Measurements from ENCODE around the gene HHLA2.

HHLA2 gene

DNA sequence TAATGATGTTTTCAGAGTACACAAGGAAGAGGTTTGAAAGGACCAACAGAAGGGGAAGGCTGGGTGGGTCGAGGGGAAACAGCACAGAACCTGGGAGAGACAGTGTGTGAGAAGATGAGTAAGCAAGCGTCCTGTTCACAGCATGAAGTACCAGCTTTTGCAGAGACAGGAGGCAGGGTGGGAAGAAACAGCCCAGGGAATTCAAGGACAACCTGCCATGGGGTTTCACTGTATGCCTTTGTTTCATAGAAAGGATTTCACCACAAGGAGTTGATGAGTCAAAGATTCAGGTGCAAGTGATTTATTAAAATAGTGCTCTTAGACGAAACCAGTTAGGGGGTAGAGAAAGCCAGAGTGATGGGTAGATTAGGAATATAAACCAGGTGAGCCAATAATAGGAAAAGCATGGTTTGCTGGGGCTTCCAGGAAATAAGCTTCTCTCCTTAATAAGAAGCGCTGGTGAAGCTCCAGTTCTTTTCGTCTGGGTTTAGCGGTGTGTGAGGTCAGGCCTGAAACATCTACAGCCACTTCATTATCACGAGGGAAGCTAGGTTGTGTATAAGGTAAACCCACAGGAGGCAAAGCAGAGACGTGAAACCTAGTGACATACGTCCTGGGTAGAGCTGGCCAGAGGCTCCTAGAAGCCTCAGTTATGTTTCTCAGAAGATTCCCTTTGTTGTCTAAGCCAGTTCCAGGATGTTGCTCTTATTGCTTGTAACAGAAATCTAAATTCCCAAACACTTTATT, 3.9 kb downstream of the HHLA2 start:
- no peak for DNase-seq (ENCODE audit: low read depth)

DNA sequence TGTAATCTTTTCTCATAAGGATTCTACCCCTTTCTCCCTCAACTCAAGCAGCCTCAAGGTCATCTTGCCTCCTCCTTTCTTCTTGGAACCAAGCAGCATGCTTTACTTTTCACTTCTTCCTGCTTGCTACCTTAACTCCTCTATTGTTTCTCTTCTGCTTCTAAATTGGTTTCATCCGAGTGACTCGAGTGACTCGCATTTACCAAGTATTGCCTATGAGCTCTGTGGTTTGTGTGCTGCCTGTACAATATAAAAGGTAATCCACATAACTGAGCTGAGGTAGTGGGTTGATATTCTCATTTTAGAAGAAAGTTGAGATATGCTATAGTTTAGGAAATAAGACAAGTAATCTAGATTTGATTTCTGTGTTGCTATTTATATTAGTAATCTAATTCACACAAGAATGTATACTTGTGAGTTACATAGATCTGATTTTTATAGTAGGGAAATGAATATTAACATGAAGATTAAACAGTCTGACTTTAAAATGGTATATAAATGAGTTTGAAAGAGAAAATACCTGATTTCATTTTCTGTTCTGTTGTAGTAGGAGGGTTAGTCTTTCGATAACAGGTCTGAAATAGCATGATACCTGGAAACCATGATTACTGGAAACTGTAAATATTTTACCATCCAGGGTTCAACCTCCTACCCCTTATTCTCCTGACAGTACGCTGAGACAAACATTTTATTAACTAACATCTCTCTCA, 5.5 kb downstream of the HHLA2 start:
- no peak for DNase-seq (ENCODE audit: low read depth)

DNA sequence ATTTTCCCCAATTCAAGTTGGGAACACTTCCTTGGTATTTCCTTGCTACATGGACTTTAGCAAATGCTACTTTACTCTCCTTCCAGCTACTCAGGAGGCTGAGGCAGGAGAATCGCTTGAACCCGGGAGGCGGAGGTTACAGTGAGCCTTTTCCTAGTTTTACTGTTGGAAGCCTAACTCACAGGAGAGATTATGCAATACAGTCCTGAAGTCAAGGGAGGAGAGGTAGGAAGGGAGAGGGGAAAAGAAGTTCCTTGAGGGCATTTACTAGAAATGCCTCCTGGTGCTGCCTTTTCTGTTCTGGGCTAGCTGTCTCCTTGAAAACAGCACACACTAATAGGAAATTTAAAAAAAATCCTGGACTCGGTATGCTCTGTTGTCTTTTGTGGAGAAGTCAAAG, 6.2 kb downstream of the HHLA2 start:
- no peak for DNase-seq (ENCODE audit: low read depth)

DNA sequence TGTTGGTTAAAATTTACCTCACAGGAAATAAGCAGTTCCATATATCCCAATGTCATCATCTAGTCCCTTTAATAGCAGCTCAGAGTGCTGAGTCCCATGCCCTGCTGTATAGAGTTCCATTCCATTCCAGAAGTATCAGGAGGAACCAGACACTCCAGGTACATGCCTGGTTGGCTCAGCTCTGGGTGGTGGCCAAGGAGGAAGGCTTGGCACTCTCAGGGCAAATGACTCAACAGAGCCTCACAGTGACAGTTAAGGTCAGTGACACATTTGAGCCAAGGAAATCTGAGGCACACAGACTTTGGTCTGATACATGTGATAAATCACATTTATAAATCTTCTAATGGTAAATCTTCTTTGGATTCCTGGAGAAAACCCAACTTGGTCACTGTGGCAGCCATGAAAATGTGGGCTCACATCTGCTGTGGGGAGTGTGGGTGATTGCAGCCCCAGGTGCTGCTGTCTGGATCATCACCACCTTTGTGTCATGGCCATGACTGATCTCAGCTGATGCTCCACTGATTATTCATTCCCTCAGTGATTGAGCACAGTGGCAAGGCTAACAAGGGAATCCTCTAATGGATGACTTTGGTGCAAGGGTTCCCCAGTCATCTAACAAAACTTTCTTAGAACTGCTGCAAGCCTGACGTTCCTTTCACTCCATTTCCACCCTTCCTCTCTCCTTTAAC, 9.3 kb downstream of the HHLA2 start:
- no peak for DNase-seq (ENCODE audit: low read depth)

DNA sequence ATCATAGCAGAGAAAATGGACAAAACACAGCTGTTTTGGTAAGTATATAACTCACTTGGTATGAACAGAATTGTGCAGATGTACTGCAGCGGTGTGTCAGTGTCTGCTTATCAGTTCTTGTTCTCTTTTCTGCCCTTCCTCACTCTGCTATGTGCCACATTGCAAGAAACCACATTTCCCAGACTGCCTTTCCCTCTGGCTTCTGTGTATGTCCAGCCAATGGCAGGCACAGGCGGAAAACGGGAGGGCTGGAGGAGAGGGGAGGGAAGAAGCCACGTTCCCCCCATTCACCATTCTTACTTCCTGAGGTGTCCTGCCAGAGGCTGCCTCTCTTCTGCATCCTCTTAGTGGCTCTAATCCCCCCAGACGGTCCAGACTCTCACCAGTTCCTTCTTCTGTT, 15.4 kb downstream of the HHLA2 start:
- no peak for DNase-seq (ENCODE audit: low read depth)

DNA sequence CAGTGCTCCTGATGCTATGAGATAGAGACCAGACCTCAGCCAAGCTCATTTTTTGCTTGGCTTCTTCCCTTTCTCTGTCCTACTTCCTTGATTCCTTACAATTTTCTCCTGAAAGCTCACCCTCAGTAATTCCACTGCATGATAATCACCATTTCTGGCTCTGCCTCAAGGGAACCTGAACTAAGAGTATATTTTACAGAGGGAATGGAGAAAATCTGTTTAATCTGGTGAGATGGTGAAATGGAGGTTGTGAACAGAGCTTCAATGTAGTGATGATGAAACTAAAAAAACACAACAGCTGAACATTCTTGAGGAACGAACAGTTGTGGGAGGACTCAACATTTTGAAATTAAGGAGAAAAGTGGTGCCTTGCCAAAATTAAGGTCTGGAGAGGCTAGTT, 16.3 kb downstream of the HHLA2 start:
- no peak for DNase-seq (ENCODE audit: low read depth)

DNA sequence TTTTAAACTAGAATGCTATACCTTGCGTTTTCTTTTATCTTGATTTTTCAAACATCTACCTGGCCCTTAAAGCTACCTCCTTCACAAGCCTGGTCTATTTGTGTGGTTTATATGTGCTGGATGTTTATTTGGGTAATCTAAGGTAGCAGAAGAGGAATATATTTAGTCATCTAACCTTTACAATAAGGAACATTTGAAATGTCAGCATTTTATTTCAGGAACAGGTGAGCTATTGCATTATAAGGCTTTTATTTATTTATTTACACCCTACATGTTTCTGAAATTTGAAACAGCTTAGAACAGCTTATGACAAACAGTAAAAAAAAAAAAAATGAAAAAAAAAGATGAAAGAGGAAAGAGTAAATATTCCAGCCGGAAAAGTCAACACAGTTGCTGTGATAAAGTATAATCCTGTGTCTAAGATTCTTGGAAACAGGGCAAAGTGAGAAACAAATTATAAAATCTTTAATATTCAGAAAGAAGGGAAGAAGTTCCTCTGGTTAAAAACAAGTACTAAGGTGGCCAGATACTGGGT, 19.5 kb downstream of the HHLA2 start:
- no peak for DNase-seq (ENCODE audit: low read depth)

DNA sequence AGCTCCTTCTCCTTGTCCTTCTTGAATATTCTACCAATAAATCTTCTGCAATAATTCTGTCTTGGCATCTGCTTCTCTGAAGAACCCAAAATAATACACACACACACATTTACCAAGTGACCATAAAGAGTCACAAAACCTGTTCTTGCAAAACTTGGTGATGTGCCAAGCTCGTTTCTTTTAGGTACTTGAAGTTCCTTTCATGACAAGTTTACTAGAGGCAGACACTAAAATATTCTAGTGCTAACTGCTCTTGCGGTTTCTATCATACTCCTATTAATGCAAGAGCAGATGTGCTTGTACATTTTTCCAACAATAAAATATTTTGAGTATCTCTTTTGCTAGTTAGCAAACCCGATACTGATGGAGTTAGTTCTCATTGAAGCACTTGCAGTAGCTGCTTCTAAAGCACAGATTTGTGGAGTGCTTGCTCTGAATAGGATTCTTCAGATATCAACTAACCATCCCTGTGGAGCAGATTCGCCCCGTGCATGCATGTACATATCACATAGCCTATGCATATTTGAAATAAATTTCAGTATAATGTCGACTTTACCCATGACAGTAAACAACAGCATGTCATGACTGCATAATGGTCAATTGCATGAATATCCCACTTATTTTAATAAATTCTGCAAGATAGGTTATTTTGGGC, 23.2 kb downstream of the HHLA2 start:
- no peak for DNase-seq (ENCODE audit: low read depth)

DNA sequence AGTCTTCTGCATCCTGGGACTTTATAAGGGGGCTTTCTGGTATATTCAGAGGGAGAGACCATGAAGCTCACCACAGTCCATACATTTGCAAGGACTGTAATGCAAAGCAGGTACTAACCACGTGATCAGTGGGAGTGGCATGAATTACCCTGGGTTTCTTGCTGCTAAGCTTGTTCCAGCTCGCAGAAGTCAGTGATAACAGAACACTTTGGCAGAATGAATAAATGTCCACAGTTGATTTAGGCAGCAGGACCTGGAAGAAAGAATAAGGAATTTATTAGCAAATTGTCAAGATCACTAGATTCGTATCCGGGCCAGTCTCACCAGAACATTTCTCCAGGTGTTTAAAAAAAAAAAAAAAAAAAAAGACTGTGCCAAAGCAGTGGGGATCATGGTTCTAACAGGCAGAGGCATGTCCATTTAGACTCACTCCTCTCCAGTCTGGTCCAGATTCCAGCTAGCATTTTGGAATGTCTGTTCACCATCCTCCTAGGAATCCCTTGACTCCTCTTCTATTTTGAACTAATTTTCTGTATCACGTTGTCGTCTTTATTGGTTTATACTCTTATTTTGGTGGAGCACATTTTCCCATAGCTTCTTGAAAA, 24.5 kb downstream of the HHLA2 start:
- DNase-seq (ENCODE audit: low read depth) = no peak

DNA sequence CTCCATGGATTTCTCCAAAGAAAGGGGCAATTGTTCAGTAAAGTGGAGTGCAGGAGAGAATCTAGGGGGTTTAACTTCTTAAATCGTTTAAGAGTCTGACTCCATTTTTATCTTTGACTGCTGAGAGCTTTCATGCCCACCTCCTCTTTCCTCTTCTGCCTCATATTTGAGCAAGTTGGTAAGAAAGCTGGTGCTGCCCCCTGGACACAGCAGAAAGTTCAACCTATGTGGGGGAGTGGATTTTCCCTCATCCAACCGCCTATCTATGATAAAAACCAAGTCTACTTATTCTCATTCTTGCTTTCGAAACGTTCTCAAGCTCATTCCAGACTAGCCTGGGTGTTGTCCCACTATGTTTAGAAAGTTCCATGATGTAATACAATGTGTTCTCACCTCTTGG, 26.0 kb downstream of the HHLA2 start:
- DNase-seq (ENCODE audit: low read depth) = no peak

DNA sequence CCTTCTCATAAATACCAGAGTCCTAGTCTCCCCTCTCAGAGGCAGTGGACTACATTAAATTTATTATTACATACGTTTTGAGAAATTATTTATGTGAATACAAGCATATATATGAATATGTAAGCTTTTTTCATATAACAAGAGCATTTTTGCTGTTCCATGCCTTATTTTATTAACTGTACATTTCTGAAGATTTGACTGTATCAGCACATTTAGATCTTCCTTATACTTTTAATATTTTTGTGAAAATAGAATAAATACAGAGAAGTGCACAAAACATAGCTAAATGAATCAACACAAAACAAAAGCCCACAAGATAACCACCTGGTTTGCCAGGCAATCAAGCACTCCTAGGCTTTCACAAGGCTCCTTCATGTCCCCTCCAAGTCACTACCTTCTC, 27.8 kb downstream of the HHLA2 start:
- no peak for DNase-seq (ENCODE audit: low read depth)

DNA sequence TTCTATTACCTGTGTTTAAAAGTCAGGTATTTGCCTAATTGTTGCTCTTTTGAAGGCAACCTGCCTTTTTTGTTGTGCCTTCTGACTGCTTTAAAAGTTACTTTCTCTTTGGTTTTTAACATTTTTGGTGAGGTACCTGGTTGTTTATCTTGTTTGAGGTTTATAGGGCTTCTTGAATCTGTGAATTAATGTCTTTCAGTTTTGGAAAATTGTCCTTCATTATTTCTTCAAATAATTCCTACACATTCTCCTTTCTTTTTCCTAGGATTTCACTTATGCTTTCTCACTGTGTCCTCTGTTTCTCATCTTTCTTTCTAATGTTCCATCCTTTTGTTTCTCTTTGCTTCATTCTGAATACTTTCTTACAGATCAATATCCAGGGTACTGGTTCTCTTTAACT, 30.8 kb downstream of the HHLA2 start:
- no peak for DNase-seq (ENCODE audit: low read depth)

DNA sequence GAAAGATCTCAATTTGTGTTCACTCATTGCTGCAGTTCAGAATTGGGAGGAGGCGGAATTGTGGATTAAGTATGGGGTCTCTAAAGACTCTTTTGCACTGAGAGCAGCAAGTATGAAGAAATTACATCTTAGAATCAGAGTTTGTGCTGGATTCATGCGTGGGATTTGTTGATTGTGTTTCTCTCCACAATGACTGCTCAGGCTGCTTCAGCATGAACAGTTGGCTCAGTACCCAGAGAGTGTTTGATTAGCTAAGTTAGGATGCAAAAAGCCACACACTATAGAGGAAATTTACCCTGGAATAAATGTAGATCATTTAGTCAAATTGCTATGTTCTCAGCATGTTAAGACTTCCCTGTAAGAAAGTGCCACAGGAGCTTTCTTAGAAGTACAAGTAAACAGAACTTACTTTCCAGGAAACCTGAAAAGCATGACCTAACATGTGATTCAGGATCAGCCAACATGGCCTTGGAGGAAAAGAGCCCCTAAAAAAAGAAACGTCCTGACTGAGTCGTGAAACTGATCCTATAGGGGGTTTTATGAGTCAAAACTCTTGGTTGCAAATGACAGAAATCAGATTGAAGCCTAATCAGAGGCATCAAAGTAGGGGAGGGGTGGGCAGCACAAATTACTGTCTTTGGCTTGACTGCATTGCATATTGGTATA, 32.6 kb downstream of the HHLA2 start:
- DNase-seq (ENCODE audit: low read depth) = no peak

DNA sequence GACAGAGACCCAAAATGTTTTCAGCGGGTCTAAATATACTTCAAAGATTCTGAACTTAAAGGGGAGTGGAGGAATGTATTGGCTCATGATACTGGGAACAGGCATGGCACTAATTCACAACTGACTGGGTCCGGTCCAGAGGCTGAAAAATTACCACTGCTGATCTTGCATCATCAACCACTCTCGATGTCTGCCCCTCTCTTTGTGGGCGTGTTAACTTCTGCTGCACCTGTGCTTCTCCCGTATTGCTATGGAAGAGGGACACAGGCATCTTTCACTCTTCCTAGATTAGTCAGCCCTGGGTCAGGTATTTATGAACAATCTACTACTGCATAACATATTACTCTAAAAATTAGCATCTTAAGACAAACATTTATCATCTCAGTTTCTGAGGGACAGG, 33.2 kb downstream of the HHLA2 start:
- DNase-seq (ENCODE audit: low read depth) = no peak

DNA sequence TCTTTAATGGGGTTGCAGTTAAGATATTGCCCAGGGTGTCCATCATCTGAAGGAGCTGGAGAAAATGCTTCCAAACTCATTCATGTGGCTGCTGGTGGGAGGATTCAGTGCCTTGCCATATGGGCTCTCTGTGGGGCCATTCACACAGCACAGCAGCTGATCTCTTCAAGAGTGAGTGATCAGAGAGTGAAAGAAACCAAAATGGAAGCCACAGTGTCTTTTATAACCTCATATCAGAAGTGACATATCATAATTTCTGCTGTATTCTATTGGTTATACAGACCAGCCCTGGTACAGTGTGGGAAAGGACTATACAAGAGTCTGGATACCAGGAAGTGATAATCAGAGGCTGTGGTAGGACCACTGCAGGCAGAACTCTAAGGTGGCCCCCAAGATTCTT, 33.6 kb downstream of the HHLA2 start:
- no peak for DNase-seq (ENCODE audit: low read depth)

DNA sequence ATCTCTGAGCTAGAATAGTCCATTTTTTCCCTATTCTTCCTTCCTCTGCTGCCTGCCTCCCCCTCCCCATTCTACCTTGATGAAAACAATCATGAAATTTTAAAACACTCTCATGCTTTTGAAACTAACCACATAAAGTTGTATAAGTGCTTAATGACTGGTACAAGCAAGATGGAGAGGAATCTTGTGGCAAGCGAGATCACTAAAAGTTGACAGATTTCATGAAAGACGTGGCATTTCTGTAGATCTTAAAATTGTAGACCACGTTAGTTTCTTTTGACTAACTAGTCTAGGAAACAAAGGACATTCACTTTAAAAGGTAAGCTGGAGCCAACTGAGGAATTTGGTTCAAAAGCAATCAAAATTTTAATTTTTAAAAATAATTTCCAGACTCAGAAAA, 35.4 kb downstream of the HHLA2 start:
- DNase-seq (ENCODE audit: low read depth) = no peak

DNA sequence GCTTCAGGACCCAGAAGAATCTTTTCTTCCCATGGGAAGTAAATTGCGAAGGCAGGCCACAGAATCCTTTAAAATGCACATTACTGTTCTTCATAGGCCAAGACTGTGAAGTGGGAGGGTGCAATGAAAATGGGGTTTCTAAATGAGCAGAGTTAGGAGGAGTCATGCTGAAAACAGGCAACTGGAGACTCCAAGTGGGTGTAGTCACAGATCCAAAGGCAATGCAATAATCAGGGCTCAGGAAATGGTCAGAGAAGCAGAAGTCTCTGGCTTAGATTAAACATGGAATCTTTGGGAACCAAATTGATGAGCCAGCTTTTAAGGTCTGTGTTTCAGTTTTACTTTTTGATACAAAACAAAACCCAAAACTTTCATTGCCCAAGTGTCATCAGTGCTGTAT, 37.6 kb downstream of the HHLA2 start:
- DNase-seq (ENCODE audit: low read depth) = no peak

DNA sequence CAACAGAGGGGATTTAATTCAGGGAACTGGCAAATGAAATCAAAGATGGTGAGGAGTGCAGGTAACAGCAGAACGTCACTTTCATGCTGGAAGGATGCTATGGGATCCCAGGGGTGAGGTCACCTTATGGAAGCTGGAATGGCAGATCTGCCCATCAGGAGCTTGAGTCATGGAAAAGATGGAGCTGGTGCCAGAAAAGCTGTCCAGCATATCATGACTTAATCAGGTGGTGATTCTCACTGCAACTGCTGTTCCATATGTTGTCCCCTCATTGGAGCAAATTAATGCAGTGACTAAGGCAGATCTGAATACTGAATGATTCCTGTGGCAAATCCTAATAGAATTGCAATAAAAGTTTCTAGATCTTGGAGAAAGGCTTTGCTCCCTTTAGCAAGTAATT, 38.4 kb downstream of the HHLA2 start:
- no peak for DNase-seq (ENCODE audit: low read depth)

DNA sequence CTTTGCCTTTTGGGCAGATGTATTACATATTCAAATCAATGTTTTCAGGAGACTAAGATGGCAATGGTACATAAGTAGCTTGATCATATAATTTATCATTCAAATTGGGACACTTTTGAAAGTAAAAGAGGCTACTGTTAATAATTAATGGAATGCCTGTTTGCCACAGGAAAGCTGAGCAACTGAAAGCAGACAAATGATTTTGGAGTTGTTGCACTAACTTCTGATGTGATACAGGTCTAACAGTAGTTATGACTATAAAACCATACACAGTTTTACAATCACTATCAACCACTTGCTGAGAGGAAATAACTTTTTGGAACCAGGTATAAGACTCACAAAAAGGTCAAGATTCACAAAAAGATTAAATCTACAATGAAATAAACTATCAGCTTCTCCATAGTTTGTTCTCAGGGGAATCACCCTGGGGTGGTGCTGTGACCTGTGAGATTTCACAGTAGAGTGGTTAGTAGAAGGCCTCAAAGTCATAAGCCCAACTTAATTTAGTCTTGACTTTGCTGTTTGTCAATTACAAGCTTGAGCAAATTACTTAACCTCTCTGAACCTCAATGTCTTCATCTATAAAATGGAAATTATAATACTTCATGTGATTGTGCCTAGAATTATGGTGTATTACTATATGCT, 42.7 kb downstream of the HHLA2 start:
- no peak for DNase-seq (ENCODE audit: low read depth)

DNA sequence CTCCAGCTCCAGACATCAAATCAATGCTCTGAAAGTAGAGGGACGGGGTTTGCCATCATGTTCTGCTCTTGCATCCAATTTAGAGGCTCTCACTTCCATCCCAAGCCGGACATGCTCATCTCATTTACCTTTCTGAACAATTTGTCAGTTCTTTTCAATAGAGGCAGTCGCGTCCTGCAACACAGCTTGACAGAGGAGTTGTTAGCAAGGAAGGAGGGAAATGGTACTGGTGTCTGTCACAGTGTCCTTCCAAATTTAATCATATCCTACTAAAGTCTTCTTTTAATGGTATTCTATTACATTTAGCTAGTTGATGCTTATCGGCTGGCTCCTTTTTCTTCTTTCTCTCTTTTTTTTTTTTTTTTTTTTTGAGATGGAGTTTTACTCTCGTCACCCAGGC, 45.6 kb downstream of the HHLA2 start:
- no peak for DNase-seq (ENCODE audit: low read depth)

DNA sequence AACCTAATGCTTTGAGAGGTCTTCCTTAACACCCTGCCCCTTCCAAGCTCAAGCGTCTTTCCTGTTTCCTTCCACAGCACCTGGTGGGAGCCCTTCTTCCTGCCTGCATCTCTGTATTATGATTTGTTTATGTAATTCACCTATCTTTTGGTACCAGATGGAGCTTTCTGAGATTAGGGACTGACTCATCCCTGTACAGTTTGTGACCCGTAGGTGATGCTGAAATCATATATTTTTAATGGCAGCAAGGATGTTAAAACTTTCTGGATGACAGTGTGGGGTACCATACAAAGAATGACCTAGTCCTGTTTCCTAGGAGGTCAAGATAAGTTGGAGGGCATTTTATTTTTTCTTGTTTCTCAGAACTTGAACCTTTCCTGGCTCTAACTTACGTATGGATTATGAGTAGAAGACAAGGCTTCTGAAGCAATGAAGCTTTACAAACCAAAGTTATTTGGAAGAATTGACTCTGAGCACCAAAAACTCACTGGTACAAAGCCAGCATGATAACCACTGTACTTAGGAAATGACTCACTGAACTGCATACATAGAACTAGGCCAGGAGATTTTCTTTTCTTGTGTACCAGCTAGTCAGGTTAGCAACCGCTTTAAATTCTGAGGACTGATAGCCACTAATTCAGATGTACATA, 46.6 kb downstream of the HHLA2 start:
- DNase-seq (ENCODE audit: low read depth) = no peak
